Right cardiac atrium (tissue), 5 donors: ENCODE measurements around the gene NRDE2. TPM values are rescaled to one million over a fixed set of nuclear protein-coding genes. Genes with fewer than 3 reads are reported as not detected.
A peak's percentile ranks its signal among the peaks of the same experiment; 100 is the strongest.
"Not testable (repeated sequence)": the region's sequence is repeated elsewhere in the genome, so short reads cannot be mapped to it uniquely, and the experiment has no call there.

Experiments used
- ATAC-seq, 2 donors: fragments of 200-7000 bp; cut with Tn5 transposase; one replicate each; pipeline versions ENCODE4 v1.8.0 to v1.9.1; 2020; ENCODE audit warnings: moderate library complexity in 2 of 2, mild to moderate bottlenecking in 1 of 2
- DNase-seq, 3 donors: peaks; one replicate each; pipeline ENCODE4 v3.0.0-alpha.2; 2020
- H3K27ac ChIP-seq: one replicate; pipeline ENCODE4 v1.5.1; 2013; ENCODE audit warnings: mild to moderate bottlenecking, low read length, control low read depth, moderate library complexity
- H3K27me3 ChIP-seq: one replicate; pipeline ENCODE4 v1.6.1; 2013; ENCODE audit not compliant: control insufficient read depth, insufficient read depth
- H3K4me1 ChIP-seq: one replicate; pipeline ENCODE4 v1.6.1; 2013; ENCODE audit warnings: low read length; ENCODE audit not compliant: control insufficient read depth, insufficient read depth
- H3K4me3 ChIP-seq: one replicate; pipeline ENCODE4 v1.5.1; 2013; ENCODE audit warnings: low read length, control low read depth
- H3K9me3 ChIP-seq: one replicate; pipeline ENCODE4 v1.6.1; 2013; ENCODE audit warnings: low read length; ENCODE audit not compliant: control insufficient read depth
- WGBS: extraction: QIAGEN DNeasy Blood & Tissue Kit; methylation state at CpG from one replicate; pipeline ENCODE4 v1.1.7; 2013; 5-methylcytosine and 5-hydroxymethylcytosine counted together
- intact Hi-C, 4 donors: fragments of 100-400 bp; cut with DNase I; formaldehyde crosslinking; loops; one replicate each; pipeline versions ENCODE4 v1.11.0 to v1.14.0; 2022 to 2023
- polyA plus RNA-seq: library from polyadenylated mRNA; stranded (reverse); fragments of 200-250 nt; gene quantifications from one replicate; pipeline ENCODE4 v1.2.3, GENCODE V29; 2013
- total RNA-seq, 4 donors: library from RNA; stranded (reverse); fragmentation: NEBNext Ultra II Directional; extraction: Animal tissue kit (Norgen Biotek cat#: 25700); gene quantifications; one replicate each; pipeline ENCODE4 v1.2.1, GENCODE V29; 2021
- donor health status: healthy with polysubstance abuse.
- donor health status: DM: no; HTN: yes; CAD: no.
- donor health status: DM: no; HTN: no; CAD: no.
- donor health status: DM: no; HTN: yes; CAD: no; lungs with severe emphysema.
- donor health status: DM: yes; HTN: yes; CAD: no.

Gene NRDE2
- total and polyA plus RNA-seq, 5 donors: 6.2 to 15.3 (median 12.3) TPM

- Histone ChIP-seq H3K27me3 (no peaks in the 10 kb centered on the region), H3K4me1 (no peaks in the 10 kb centered on the region), H3K27ac (no peak overlapping the region), H3K4me3 (no peak overlapping the region), H3K9me3 (no peaks in the 10 kb centered on the region)
- no peak for DNase-seq
- no peak for ATAC-seq
- 69% methylated on average over 7 of the region's 7 CpGs for WGBS
- intact Hi-C loops: no loop called here
These were observed 10.0 kb upstream of the NRDE2 start for GRCh38 chr14:90341784-90342183.

- H3K27me3 ChIP-seq, intact Hi-C loops, H3K4me3 ChIP-seq, H3K9me3 ChIP-seq, H3K4me1 ChIP-seq, H3K27ac ChIP-seq, DNase-seq, ATAC-seq: not testable (repeated sequence)
- WGBS: 81% methylated on average over 5 of the region's 5 CpGs
These were observed 9.5 kb upstream of the NRDE2 start for GRCh38 chr14:90341232-90341631.

GRCh38 chr14:90336985-90337384 lies 5.2 kb upstream of the NRDE2 start:
- Histone ChIP-seq H3K27ac (no peak overlapping the region), H3K4me1 (no peaks in the 10 kb centered on the region), H3K9me3 (no peaks in the 10 kb centered on the region), H3K27me3 (no peaks in the 10 kb centered on the region), H3K4me3 (no peak overlapping the region)
- ATAC-seq (no peak), DNase-seq (no peak)
- 62% methylated on average over 2 of the region's 2 CpGs for WGBS
- intact Hi-C loops: no loop called here

- H3K27me3 ChIP-seq: no peaks in the 10 kb centered on the region
- H3K4me3 ChIP-seq: no peak overlapping the region
- H3K9me3 ChIP-seq: no peaks in the 10 kb centered on the region
- ATAC-seq (no peak), DNase-seq (no peak)
- intact Hi-C loops: no loop called here
- WGBS: 80% methylated on average over 3 of the region's 3 CpGs
- H3K27ac ChIP-seq: no peak overlapping the region
- H3K4me1 ChIP-seq: no peaks in the 10 kb centered on the region
These were observed 4.7 kb upstream of the NRDE2 start for GRCh38 chr14:90336401-90336800.

GRCh38 chr14:90332271-90332584 lies 487 bp upstream of the NRDE2 start:
- WGBS: 46% methylated on average over 6 of the region's 6 CpGs
- Histone ChIP-seq H3K9me3 (no peaks in the 10 kb centered on the region), H3K27me3 (no peaks in the 10 kb centered on the region), H3K4me1 (no peaks in the 10 kb centered on the region), H3K27ac (no peak overlapping the region), H3K4me3 (peak overlapping the region; percentile 78)
- no peak for DNase-seq
- intact Hi-C loops: no loop called here
- no peak for ATAC-seq

- H3K27ac ChIP-seq: no peak overlapping the region
- H3K27me3 ChIP-seq: no peaks in the 10 kb centered on the region
- H3K4me3 ChIP-seq: peak overlapping the region; percentile 78
- intact Hi-C loops: no loop called here
- 95% methylated on average over 15 of the region's 15 CpGs for WGBS
- DNase-seq (no peak), ATAC-seq (no peak)
- H3K9me3 ChIP-seq: no peaks in the 10 kb centered on the region
- H3K4me1 ChIP-seq: peaks cover 2% of the 10 kb centered on the region
These were observed 1.2 kb downstream of the NRDE2 start for GRCh38 chr14:90330203-90331196.

GRCh38 chr14:90321891-90322290 lies 9.8 kb downstream of the NRDE2 start:
- DNase-seq (no peak), ATAC-seq (no peak)
- no peak overlapping the region for H3K27ac ChIP-seq
- no peak overlapping the region for H3K4me3 ChIP-seq
- H3K9me3 ChIP-seq: no peaks in the 10 kb centered on the region
- no peaks in the 10 kb centered on the region for H3K27me3 ChIP-seq
- WGBS: 87% methylated on average over 4 of the region's 4 CpGs
- intact Hi-C loops: no loop called here
- peaks cover 3% of the 10 kb centered on the region for H3K4me1 ChIP-seq

GRCh38 chr14:90319634-90320541 lies 11.9 kb downstream of the NRDE2 start:
- no peak overlapping the region for H3K4me3 ChIP-seq
- no peak overlapping the region for H3K27ac ChIP-seq
- H3K4me1 ChIP-seq: no peaks in the 10 kb centered on the region
- intact Hi-C loops: no loop called here
- 96% methylated on average over 6 of the region's 6 CpGs for WGBS
- H3K27me3 ChIP-seq: no peaks in the 10 kb centered on the region
- no peaks in the 10 kb centered on the region for H3K9me3 ChIP-seq
- DNase-seq (no peak), ATAC-seq (no peak)

- intact Hi-C loops: no loop called here
- DNase-seq: no peak
- ATAC-seq: no peak
- 84% methylated on average over 3 of the region's 3 CpGs for WGBS
- Histone ChIP-seq H3K27me3 (no peaks in the 10 kb centered on the region), H3K4me1 (no peaks in the 10 kb centered on the region), H3K9me3 (no peaks in the 10 kb centered on the region), H3K27ac (no peak overlapping the region), H3K4me3 (no peak overlapping the region)
These were observed 12.6 kb downstream of the NRDE2 start for GRCh38 chr14:90319173-90319572.

GRCh38 chr14:90318016-90318415 lies 13.7 kb downstream of the NRDE2 start:
- no peak overlapping the region for H3K4me3 ChIP-seq
- ATAC-seq (no peak), DNase-seq (no peak)
- H3K27ac ChIP-seq: no peak overlapping the region
- 84% methylated on average over 4 of the region's 4 CpGs for WGBS
- no peaks in the 10 kb centered on the region for H3K9me3 ChIP-seq
- no peaks in the 10 kb centered on the region for H3K4me1 ChIP-seq
- H3K27me3 ChIP-seq: no peaks in the 10 kb centered on the region
- intact Hi-C loops: no loop called here

GRCh38 chr14:90317286-90317685 lies 14.5 kb downstream of the NRDE2 start:
- WGBS: 86% methylated on average over 2 of the region's 2 CpGs

More at GRCh38 chr14:90317286-90317685, 14.5 kb downstream of the NRDE2 start:
- no peak overlapping the region for H3K27ac ChIP-seq
- DNase-seq: no peak
- H3K4me3 ChIP-seq: no peak overlapping the region
- no peaks in the 10 kb centered on the region for H3K9me3 ChIP-seq
- no peaks in the 10 kb centered on the region for H3K27me3 ChIP-seq
- no peak for ATAC-seq
- H3K4me1 ChIP-seq: no peaks in the 10 kb centered on the region
- intact Hi-C loops: no loop called here
